Astrocyte (in vitro differentiated cells and primary cell): ENCODE data around the gene CAVIN1. TPM values are rescaled to one million over a fixed set of nuclear protein-coding genes. Genes with fewer than 3 reads are reported as not detected.
"Not testable (repeated sequence)": the region's sequence is repeated elsewhere in the genome, so short reads cannot be mapped to it uniquely, and the experiment has no call there.

Experiments
- DNase-seq: peaks from one replicate; pipeline ENCODE4 v3.0.0-alpha.2; 2010; ENCODE audit warnings: low read depth
- FAIRE-seq: peaks from 2 replicates; lab custom pipeline; 2011; peaks lifted over from hg19 to GRCh38; lab: Jason Lieb, UNC
- H2AFZ ChIP-seq: 2 replicates; pipeline ENCODE4 v1.6.0; 2012; ENCODE audit warnings: low read depth, low read length, inconsistent platforms
- H3K27ac ChIP-seq: 2 replicates; pipeline ENCODE4 v1.5.1; 2011; ENCODE audit warnings: low read depth, low read length, inconsistent platforms
- H3K27me3 ChIP-seq: 2 replicates; pipeline ENCODE4 v1.6.0; 2011; ENCODE audit warnings: low read length, inconsistent platforms; ENCODE audit not compliant: insufficient read depth
- H3K36me3 ChIP-seq: 2 replicates; pipeline ENCODE4 v1.5.1; 2011; ENCODE audit warnings: low read length, inconsistent platforms; ENCODE audit not compliant: insufficient read depth
- H3K4me1 ChIP-seq: 2 replicates; pipeline ENCODE4 v1.5.1; 2011; ENCODE audit warnings: low read length, inconsistent platforms; ENCODE audit not compliant: insufficient read depth
- H3K4me2 ChIP-seq: 2 replicates; pipeline ENCODE4 v1.6.0; 2012; ENCODE audit warnings: low read length, inconsistent platforms
- H3K4me3 ChIP-seq: 2 replicates; pipeline ENCODE4 v1.5.1; 2011; ENCODE audit warnings: low read depth, mild to moderate bottlenecking, low read length, inconsistent platforms; ENCODE audit not compliant: insufficient read depth
- H3K79me2 ChIP-seq: 2 replicates; pipeline ENCODE4 v1.6.0; 2012; ENCODE audit warnings: mild to moderate bottlenecking, low read length, inconsistent platforms; ENCODE audit not compliant: insufficient read depth
- H3K9ac ChIP-seq: 2 replicates; pipeline ENCODE4 v1.6.0; 2012; ENCODE audit warnings: mild to moderate bottlenecking, low read length, inconsistent platforms
- H3K9me3 ChIP-seq: 2 replicates; pipeline ENCODE4 v1.5.1; 2012; ENCODE audit warnings: low read depth, mild to moderate bottlenecking, low read length, inconsistent platforms; ENCODE audit not compliant: insufficient read depth
- H4K20me1 ChIP-seq: 2 replicates; pipeline ENCODE4 v1.6.0; 2012; ENCODE audit warnings: low read length, inconsistent platforms; ENCODE audit not compliant: insufficient read depth
- H3K27ac Mint-ChIP-seq: one replicate; pipeline ENCODE4 v1.8.0; 2021; ENCODE audit warnings: mild to moderate bottlenecking, mixed read lengths; ENCODE audit not compliant: unreplicated experiment
- H3K27me3 Mint-ChIP-seq: one replicate; pipeline ENCODE4 v1.8.0; 2021; ENCODE audit warnings: low read depth, mixed read lengths; ENCODE audit not compliant: unreplicated experiment
- H3K36me3 Mint-ChIP-seq: one replicate; pipeline ENCODE4 v1.8.0; 2021; ENCODE audit warnings: low read depth, mixed read lengths; ENCODE audit not compliant: unreplicated experiment
- H3K4me1 Mint-ChIP-seq: one replicate; pipeline ENCODE4 v1.8.0; 2021; ENCODE audit warnings: low read depth, mixed read lengths; ENCODE audit not compliant: unreplicated experiment
- H3K4me3 Mint-ChIP-seq: one replicate; pipeline ENCODE4 v1.8.0; 2021; ENCODE audit warnings: mild to moderate bottlenecking, moderate library complexity, mixed read lengths; ENCODE audit not compliant: unreplicated experiment
- H3K9me3 Mint-ChIP-seq: one replicate; pipeline ENCODE4 v1.8.0; 2021; ENCODE audit warnings: mild to moderate bottlenecking, mixed read lengths; ENCODE audit not compliant: unreplicated experiment
- CTCF ChIP-seq: IDR thresholded peaks from 2 replicates; pipeline ENCODE4 v1.5.1; 2011; ENCODE audit warnings: low read depth, mild to moderate bottlenecking, inconsistent platforms, low read length, moderate library complexity; ENCODE audit not compliant: insufficient read depth
- EZH2 ChIP-seq: IDR thresholded peaks from 2 replicates; pipeline ENCODE4 v1.6.1; 2012; ENCODE audit warnings: mild to moderate bottlenecking, low read length, inconsistent platforms; ENCODE audit not compliant: insufficient read depth
- total RNA-seq: library from RNA; stranded (reverse); gene quantifications from 2 replicates; pipeline ENCODE4 v1.2.1, GENCODE V29; 2021

Gene CAVIN1
- total RNA-seq, 1 donor from 2014 or later: 602 TPM

DNA sequence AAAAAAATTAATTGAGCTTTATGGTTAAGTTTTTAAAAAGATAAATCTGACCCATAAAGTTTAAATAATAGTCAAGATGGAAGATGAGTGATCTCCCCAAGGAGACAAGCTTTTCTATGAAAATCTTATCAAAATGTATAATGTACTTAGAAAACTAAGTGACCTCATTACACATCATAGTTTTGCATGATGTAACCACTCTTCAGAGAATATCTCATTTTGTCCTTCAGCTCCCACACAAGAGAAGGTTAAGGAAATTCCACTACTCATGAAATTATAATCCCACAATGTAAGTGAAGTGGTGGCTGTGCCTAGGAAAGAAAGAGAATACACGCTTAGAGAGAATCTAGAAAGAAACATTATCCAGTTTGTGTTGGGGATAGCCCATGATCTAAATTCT is 49.2 kb downstream of the CAVIN1 start:
- H4K20me1 ChIP-seq: peaks cover 82% of the 10 kb centered on the region
- no peak overlapping the region for H3K9ac ChIP-seq
- H3K4me3 ChIP-seq: no peak overlapping the region
- Mint-ChIP-seq H3K27ac (no peak overlapping the region), H3K27me3 (no peaks in the 10 kb centered on the region), H3K4me3 (no peak overlapping the region), H3K36me3 (peaks cover 10% of the 10 kb centered on the region), H3K9me3 (no peaks in the 10 kb centered on the region), H3K4me1 (peaks cover 5% of the 10 kb centered on the region)
- DNase-seq (no peak), FAIRE-seq (no peak)
- TF ChIP-seq CTCF (no peak), EZH2 (no peak)
- H3K9me3 ChIP-seq: no peaks in the 10 kb centered on the region
- H3K79me2 ChIP-seq: peaks cover 84% of the 10 kb centered on the region
- no peak overlapping the region for H3K4me2 ChIP-seq
- H3K27ac ChIP-seq: no peak overlapping the region
- H3K36me3 ChIP-seq: no peaks in the 10 kb centered on the region
- no peaks in the 10 kb centered on the region for H3K27me3 ChIP-seq
- peaks cover 4% of the 10 kb centered on the region for H3K4me1 ChIP-seq
- H2AFZ ChIP-seq: no peak overlapping the region

GRCh38 chr17:42372142-42372541 is 50.9 kb downstream of the CAVIN1 start:
- Histone ChIP-seq H3K4me3 (no peak overlapping the region), H3K27ac (no peak overlapping the region), H3K27me3 (no peaks in the 10 kb centered on the region), H3K9me3 (no peaks in the 10 kb centered on the region), H3K79me2 (peaks cover 84% of the 10 kb centered on the region), H3K4me1 (no peaks in the 10 kb centered on the region), H2AFZ (no peak overlapping the region), H3K36me3 (no peaks in the 10 kb centered on the region), H3K4me2 (no peak overlapping the region), H4K20me1 (peaks cover 82% of the 10 kb centered on the region), H3K9ac (no peak overlapping the region)
- no peak for FAIRE-seq
- no peaks in the 10 kb centered on the region for H3K9me3 Mint-ChIP-seq
- peaks cover 10% of the 10 kb centered on the region for H3K36me3 Mint-ChIP-seq
- TF ChIP-seq CTCF (no peak), EZH2 (no peak)
- DNase-seq: no peak
- no peaks in the 10 kb centered on the region for H3K27me3 Mint-ChIP-seq
- no peak overlapping the region for H3K4me3 Mint-ChIP-seq
- no peak overlapping the region for H3K27ac Mint-ChIP-seq
- H3K4me1 Mint-ChIP-seq: peaks cover 10% of the 10 kb centered on the region

DNA sequence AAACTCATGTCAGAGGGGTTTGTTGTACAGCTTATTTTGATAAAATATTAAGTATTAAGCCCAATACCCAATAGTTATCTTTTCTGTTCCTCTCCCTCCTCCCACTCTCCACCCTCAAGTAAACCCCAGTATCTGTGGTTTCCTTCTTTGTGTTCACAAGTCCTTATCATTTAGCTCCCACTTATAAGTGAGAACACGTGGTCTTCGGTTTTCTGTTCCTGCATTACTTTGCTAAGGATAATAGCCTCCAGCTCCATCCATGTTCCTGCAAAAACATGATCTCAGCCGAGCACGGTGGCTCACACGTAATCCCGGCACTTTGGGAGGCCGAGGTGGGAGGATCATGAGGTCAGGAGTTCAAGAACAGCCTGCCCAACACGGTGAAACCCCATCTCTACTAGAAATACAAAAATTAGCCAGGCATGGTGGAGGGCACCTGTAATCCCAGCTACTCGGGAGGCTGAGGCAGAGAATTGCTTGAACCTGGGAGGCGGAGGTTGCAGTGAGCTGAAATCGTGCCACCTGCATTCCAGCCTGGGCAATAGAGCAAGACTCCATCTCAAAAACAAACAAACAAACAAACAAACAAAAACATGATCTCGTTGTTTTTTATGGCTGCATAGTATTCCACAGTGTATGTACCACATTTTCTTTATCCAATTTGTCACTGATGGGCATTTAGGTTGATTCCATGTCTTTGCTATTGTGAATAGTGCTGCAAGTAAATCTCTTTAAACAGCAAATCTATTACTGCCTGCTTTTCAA is 54.1 kb downstream of the CAVIN1 start:
- H3K27me3 ChIP-seq, H3K4me3 ChIP-seq, H3K9me3 Mint-ChIP-seq, H3K36me3 Mint-ChIP-seq, H3K27me3 Mint-ChIP-seq, H3K4me3 Mint-ChIP-seq, H3K27ac ChIP-seq, H3K36me3 ChIP-seq, H3K4me2 ChIP-seq, H3K9ac ChIP-seq, DNase-seq, H2AFZ ChIP-seq, H3K9me3 ChIP-seq, H3K27ac Mint-ChIP-seq, FAIRE-seq: not testable (repeated sequence)
- Histone ChIP-seq H4K20me1 (peaks cover 81% of the 10 kb centered on the region), H3K4me1 (peaks cover 19% of the 10 kb centered on the region), H3K79me2 (peaks cover 75% of the 10 kb centered on the region)
- peaks cover 31% of the 10 kb centered on the region for H3K4me1 Mint-ChIP-seq

DNA sequence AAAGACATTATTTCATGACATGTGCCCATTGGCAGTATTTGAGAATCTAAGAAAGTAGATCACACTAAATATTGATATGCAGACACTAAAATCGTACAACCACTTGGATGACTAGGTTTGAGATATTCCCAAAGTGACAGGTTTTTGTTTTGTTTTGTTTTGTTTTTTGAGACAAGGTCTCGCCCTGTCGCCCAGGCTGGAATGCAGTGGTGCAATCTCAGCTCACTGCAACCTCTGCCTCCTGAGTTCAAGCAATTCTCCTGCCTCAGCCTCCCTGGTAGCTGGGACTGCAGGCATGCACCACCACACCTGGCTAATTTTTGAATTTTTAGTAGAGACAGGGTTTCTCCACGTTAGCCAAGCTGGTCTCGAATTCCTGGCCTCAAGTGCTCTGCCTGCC is 54.7 kb downstream of the CAVIN1 start:
- H3K4me2 ChIP-seq, H3K4me3 ChIP-seq, H3K4me3 Mint-ChIP-seq, H3K36me3 Mint-ChIP-seq, H2AFZ ChIP-seq, H3K27me3 Mint-ChIP-seq, DNase-seq, H3K27ac ChIP-seq, H3K36me3 ChIP-seq, H3K9ac ChIP-seq, H3K9me3 ChIP-seq, H3K9me3 Mint-ChIP-seq, H3K27ac Mint-ChIP-seq, FAIRE-seq, H3K27me3 ChIP-seq: not testable (repeated sequence)
- Histone ChIP-seq H3K79me2 (peaks cover 78% of the 10 kb centered on the region), H4K20me1 (peaks cover 84% of the 10 kb centered on the region), H3K4me1 (peaks cover 26% of the 10 kb centered on the region)
- H3K4me1 Mint-ChIP-seq: peaks cover 36% of the 10 kb centered on the region
